GM18498 (cell line): ENCODE data around the gene LRRC10B.
"Not testable (repeated sequence)": the region's sequence is repeated elsewhere in the genome, so short reads cannot be mapped to it uniquely, and the experiment has no call there.

ENCODE experiments used
- ATAC-seq: cut with Tn5 transposase; IDR thresholded peaks from one replicate; pipeline ENCODE4 v1.9.1; 2021; ENCODE audit warnings: mild to moderate bottlenecking, moderate library complexity; ENCODE audit not compliant: unreplicated experiment

LRRC10B gene

GRCh38 chr11:61507962-61508861 lies at the start of gene LRRC10B:
LRRC10B (plus strand) TSS chr11:61508749; CDS start chr11:61508999, 250 bp downstream.
- no peak for ATAC-seq

DNA sequence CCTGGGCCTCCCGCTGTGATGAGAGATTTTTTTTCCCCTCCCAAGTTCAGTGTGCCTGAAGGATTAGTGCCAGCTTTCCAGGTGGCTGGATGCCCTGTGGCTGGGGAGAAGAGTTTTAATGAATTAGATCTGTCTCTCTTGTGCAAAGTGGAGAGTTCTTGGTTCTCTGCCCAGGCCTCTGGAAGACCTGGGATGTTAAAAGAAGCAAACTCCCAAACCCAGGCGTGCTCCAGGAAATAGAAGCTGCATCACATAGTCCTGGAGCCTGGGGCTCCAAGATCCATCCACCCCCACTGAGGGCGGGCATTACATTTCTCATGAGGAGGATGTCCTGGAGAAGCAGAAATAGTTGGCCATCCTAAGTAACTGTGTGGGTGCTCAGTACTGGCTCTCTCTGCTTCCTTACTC lies 48.1 kb upstream of the LRRC10B start:
- no peak for ATAC-seq

- no peak for ATAC-seq
Measured at GRCh38 chr11:61460986-61461385, 47.6 kb upstream of the LRRC10B start.

DNA sequence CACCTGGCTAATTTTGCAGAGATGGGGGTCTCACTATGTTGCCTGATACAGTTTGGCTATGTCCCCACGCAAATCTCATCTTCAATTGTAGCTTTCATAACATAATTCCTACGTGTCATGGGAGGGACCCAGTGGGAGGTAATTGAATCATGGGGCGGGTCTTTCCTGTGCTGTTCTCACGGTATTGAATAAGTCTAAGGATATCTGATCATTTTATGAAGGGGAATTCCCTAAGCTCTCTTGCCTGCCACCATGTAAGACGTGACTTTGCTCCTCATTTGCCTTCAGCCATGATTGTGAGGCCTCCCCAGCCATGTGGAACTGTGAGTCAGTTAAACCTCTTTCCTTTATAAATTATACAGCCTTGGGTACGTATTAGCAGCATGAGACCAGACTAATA lies 40.9 kb upstream of the LRRC10B start:
- not testable (repeated sequence) for ATAC-seq

- no peak for ATAC-seq
Measured at GRCh38 chr11:61468002-61468401, 40.5 kb upstream of the LRRC10B start.

DNA sequence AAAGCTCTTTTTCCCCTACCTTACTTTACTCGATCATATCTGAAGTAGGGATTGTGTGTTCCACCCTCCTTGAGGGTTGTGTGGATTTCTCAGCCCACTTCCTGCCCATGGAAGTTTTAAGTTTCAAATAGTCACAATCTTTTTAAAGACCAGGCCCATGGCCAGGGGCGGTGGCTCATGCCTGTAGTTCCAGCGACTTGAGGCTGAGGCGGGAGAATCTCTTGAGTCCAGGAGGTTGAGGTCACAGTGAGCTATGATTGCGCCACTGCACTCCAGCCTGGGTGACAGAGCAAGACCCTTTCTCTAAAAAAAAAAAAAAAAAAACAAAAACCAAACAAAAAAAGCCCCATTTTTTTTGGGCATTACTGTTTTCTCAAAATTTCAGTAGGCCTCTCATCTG lies 36.3 kb upstream of the LRRC10B start:
- ATAC-seq: no peak

DNA sequence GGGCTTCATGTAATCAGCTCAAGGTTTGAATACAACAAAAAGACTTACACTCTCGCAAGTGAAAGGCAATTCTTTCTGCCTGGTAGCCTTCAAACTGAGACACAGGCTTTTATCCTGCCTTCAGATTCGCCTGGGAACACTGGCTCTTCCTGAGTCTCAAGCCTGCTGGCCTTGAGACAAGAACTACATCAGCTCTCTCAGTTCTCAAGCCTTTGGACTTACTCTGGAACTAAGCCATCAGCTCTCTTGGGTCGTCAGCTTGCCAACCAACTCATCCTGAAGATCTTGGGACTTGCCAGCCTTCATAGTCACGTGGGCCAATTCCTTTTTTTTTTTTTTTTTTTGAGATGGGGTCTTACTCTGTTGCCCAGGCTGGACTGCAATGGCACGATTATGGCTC lies 35.7 kb upstream of the LRRC10B start:
- ATAC-seq: no peak

DNA sequence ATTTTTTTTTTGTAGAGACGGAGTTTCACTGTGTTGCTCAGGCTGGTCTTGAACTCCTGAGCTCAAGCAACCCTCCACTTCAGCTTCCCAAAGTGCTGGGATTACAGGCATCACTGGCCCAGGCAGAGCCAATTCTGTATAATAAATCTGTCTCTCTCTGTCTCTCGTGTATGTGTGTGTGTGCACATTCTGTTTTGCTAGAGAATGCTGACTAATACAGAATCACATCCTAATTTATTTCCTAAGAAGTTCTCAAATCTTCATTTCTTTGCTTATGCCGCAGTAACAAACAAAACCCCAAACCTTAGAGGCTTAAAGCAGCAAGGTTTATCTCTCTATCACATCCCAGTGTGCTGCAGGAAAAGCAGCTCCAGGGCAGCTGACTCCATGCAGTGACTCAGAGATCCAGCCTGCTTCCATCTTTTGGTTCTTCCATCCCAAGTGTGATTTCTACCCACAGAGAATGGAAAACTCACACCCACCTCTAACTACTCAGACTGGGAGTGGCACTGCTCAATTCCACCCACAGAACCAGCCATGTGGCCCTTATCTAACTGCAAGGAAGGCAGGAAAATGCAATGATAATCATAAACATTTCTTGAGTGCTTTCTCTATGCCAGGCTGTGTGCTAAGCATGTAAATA lies 35.1 kb upstream of the LRRC10B start:
- ATAC-seq: no peak

DNA sequence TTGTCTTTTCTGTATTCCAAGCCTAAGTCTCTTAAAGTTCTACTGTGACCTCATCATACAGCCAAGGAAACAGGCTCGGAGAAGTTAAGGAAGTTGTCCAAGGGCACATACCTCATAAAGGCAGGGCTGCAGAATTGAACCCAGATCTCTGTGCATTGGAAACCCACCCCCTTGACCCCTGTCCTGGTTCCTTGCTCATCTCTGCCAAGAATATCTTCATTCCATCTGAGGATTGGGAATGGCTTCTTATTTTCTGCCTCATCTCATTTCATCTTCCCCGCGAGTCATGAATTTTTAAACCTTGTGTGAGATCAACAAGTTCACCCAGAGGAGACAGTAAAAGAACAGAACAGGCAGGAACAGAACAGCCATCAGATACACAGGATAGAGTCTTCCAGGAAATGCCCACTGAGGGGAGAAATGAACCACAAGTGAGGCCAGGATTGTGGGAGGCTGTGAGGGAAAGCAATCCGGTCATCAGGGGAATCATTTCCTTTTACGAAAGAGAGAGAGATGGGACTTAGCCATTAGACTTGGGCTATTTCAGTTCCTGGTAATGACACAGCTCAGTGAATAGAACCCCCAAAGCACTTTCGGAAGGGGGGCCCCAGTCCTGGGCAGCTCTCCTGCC lies 34.4 kb upstream of the LRRC10B start:
- no peak for ATAC-seq

- no peak for ATAC-seq
Measured at GRCh38 chr11:61475433-61475832, 33.1 kb upstream of the LRRC10B start.

DNA sequence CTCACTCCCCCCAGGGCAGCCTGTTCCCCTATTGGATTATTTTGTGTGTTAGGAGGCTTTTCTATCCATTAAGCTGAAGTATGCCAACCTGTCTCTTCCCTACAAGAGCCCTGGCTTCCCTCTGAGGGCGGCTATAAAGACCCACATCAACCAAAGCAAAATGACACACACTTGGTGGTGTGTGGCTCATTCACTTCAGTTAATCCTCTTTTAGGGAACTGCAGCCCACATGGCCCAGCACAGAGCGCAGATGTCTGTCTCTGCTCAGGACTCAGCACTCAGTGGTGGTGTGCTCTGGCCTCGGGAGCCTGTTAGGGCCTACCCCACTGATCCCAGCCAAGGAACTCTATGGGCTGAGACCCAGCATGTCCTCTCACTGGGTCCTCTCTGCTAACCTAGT lies 32.2 kb upstream of the LRRC10B start:
- ATAC-seq: no peak

DNA sequence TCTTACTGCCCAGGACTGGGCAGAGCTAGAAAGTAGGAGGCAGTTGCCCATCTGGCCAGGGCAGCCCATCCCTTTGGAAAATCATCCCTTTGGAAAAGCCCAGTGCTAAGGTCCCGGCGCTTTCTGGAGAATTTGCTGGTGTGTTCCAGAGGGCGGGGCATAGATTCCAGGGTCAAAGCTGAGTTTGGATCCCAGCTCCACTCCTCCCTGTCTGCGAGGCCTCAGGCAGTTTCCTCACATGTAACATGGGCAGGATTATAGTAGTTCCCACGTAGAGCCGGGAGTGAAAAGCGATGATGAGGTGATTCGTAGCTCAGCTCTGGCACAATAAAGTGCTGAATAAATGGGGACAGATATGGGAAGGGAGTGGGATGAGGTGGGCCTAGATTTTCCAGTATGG lies 31.4 kb upstream of the LRRC10B start:
- no peak for ATAC-seq

GRCh38 chr11:61477727-61478148 lies 30.8 kb upstream of the LRRC10B start:
- ATAC-seq: no peak

DNA sequence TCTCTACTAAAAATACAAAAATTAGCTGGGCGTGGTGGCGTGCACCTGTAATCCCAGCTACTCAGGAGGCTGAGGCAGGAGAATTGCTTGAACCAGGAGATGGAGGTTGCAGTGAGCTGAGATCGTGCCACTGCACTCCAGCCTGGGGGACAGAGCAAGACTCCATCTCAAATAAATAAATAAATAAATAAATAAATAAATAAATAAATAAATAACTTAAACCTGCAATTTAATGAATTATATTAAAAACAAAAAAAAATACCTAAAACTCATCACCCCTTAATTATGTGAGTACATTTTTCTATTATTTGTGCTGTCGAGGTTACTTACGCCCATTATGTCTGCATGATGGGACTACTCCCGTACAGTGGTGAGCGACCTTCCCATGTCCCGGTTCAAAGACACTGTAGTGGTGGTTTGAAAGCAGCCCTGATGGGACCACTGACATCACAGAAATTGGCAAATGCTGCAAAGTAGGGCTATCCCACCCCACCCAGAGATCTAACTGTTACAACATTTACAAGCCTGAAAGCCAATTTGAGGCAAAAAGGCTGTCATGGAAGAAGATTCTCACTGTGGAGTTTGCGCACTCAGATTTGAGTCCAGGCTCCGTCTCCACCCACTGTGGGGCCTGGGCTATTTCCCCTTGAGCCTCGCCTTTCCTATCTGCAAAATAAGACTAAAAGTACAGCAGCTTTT lies 29.0 kb upstream of the LRRC10B start:
- not testable (repeated sequence) for ATAC-seq

DNA sequence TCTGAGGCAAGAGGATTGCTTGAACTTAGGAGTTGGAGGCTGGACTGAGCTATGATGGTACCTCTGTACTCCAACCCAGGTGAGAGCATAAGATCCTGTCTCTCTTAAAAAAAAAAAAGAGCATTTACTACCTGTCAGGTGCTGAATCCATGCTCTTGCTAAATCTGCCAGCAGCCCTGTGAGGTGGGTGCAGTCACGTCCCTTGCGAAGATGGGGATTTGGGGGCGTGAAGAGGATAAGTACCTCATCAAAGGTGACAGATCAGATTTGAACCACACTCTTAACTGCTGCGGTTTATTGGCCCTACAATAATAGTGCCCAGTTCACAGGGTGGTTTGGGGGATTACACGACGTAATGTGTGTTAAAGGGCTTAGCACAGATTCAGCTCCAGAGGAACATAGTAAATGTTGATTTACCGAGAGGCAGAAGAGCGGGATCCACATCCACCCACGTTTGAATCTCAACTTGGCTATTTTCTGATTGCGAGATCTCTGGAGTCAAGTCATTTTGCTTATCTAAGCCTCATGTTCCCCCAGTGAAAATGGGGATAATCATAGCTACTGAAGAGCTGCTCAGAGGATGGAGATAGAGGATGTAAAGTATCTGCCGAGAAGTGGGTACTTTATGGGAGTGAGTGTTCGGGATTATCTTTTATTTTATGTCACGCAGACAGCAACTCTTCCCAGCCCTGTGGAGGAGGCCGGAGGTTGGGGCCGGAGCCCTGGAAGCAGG lies 28.1 kb upstream of the LRRC10B start:
- no peak for ATAC-seq

GRCh38 chr11:61480994-61481335 lies 27.6 kb upstream of the LRRC10B start:
- ATAC-seq: no peak

DNA sequence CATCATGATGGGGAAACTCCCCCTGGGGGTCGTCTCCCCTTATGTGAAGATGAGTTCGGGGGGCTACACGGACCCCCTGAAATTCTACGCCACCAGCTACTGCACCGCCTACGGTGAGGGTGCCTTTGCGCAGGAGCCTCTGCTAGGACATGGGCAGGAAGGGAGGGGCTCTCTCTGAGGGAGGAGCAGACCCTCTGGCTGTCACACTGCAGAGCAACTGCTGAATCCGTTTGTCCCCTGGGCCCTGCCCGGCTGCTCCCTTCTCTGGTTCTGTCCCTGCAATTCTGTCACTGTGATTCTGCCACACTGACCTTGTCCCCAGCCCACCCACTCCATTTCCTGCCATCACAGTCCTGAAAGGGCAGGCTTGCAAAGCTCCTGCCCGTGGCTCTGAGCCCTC lies 26.7 kb upstream of the LRRC10B start:
- ATAC-seq: no peak

DNA sequence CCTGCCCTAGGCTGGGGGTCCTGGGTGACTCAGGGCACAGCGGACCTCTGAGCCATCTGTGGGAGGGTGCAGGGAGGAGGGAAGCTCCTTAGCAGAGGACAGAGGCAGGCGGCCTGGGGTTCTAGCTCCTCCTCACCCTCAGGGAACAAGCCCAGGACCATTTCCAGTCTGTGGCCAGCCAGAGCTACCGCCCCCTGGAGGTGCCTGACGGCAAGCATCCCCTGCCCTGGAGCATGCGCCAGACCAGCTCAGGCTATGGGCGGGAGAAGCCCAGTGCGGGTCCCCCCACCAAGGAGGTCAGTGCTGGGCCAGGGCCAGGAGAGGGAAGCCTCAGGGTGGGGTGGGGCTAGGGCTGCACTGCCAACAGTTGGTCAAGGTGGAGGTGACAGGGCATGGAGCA lies 26.0 kb upstream of the LRRC10B start:
- no peak for ATAC-seq

- no peak for ATAC-seq
Measured at GRCh38 chr11:61484541-61484940, 24.0 kb upstream of the LRRC10B start.

GRCh38 chr11:61485080-61485479 lies 23.5 kb upstream of the LRRC10B start:
- no peak for ATAC-seq
